ENCODE measurements around the gene PICALM.

GRCh38 chr11:86046116-86046515 is 22.8 kb downstream of the PICALM start:
- TF ChIP-seq CTCF (IDR thresholded peaks at IDR 0.05) (no peak), POLR2A (IDR thresholded peaks at IDR 0.05) (no peak)
